HFFc6 (cell line): ENCODE results near the gene PALD1. TPM values are rescaled to one million over a fixed set of nuclear protein-coding genes. Genes with fewer than 3 reads are reported as not detected.

Experiments used
- DNase-seq: peaks from one replicate; pipeline ENCODE4 v3.0.0-alpha.2; 2018
- H3K27ac Mint-ChIP-seq: 2 replicates; pipeline ENCODE4 v1.8.0; 2020; ENCODE audit warnings: mild to moderate bottlenecking, mixed read lengths
- H3K27me3 Mint-ChIP-seq: 2 replicates; pipeline ENCODE4 v1.8.0; 2021; ENCODE audit warnings: mild to moderate bottlenecking, moderate library complexity, mixed read lengths; ENCODE audit not compliant: insufficient read depth
- H3K36me3 Mint-ChIP-seq: 2 replicates; pipeline ENCODE4 v1.8.0; 2021; ENCODE audit warnings: low read depth, mixed read lengths
- H3K4me1 Mint-ChIP-seq: 2 replicates; pipeline ENCODE4 v1.8.0; 2020; ENCODE audit warnings: low read depth, mixed read lengths
- H3K4me3 Mint-ChIP-seq: 2 replicates; pipeline ENCODE4 v1.8.0; 2020; ENCODE audit warnings: mild to moderate bottlenecking, moderate library complexity, mixed read lengths
- H3K9me3 Mint-ChIP-seq: 2 replicates; pipeline ENCODE4 v1.8.0; 2020; ENCODE audit warnings: mild to moderate bottlenecking, mixed read lengths
- total RNA-seq, 6 experiments: library from RNA; stranded (reverse); fragmentation: NEBNext Ultra II Directional; extraction: Animal tissue kit (Norgen Biotek cat#: 25700); gene quantifications; 2 replicates in 1 of 6; 3 replicates in 5 of 6; pipeline ENCODE4 v1.2.3, GENCODE V29; 2021
- TF ChIP-seq, protein P1 (sequence below): fragments of 200-600 bp; sonication (generic); IDR thresholded peaks from 2 replicates; pipeline ENCODE4 v1.5.0; 2021; ENCODE audit warnings: antibody characterized with exemption, mild to moderate bottlenecking

PALD1 gene
- total RNA-seq, 6 experiments from 2014 or later: not detected

DNA sequence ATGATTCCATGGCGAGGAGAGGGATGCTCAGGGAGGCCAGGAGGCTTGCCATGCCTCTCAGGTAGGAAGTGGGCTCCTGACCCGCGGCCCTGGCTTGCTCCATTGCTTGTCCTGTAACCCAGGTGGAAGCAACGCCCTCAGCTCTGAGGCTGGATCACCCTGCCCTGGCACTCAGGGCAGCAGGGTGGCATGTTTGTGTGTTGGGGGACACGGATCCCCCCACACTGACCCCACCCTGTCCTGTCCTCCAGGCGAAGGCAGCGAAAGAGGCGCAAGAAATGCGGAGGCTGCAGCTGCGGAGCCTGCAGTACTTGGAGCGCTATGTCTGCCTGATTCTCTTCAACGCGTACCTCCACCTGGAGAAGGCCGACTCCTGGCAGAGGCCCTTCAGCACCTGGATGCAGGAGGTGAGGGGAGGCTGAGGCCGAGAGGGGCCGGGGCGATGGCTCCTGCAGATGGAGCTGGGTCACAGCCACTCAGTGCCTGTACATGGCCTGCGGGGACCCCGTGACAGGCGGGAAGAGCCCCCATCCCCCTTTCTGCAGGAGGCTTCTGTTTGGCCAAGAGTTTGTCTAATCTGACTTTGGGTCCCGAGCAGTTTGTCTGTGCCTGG is 85.7 kb downstream of the PALD1 start:
- H3K4me1 Mint-ChIP-seq: peaks cover 5% of the 10 kb centered on the region
- TF ChIP-seq, protein P1, sequence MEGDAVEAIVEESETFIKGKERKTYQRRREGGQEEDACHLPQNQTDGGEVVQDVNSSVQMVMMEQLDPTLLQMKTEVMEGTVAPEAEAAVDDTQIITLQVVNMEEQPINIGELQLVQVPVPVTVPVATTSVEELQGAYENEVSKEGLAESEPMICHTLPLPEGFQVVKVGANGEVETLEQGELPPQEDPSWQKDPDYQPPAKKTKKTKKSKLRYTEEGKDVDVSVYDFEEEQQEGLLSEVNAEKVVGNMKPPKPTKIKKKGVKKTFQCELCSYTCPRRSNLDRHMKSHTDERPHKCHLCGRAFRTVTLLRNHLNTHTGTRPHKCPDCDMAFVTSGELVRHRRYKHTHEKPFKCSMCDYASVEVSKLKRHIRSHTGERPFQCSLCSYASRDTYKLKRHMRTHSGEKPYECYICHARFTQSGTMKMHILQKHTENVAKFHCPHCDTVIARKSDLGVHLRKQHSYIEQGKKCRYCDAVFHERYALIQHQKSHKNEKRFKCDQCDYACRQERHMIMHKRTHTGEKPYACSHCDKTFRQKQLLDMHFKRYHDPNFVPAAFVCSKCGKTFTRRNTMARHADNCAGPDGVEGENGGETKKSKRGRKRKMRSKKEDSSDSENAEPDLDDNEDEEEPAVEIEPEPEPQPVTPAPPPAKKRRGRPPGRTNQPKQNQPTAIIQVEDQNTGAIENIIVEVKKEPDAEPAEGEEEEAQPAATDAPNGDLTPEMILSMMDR: no peak
- DNase-seq: no peak
- peaks cover 47% of the 10 kb centered on the region for H3K27me3 Mint-ChIP-seq
- H3K4me3 Mint-ChIP-seq: no peak overlapping the region
- H3K9me3 Mint-ChIP-seq: no peaks in the 10 kb centered on the region
- H3K36me3 Mint-ChIP-seq: no peaks in the 10 kb centered on the region
- no peak overlapping the region for H3K27ac Mint-ChIP-seq

DNA sequence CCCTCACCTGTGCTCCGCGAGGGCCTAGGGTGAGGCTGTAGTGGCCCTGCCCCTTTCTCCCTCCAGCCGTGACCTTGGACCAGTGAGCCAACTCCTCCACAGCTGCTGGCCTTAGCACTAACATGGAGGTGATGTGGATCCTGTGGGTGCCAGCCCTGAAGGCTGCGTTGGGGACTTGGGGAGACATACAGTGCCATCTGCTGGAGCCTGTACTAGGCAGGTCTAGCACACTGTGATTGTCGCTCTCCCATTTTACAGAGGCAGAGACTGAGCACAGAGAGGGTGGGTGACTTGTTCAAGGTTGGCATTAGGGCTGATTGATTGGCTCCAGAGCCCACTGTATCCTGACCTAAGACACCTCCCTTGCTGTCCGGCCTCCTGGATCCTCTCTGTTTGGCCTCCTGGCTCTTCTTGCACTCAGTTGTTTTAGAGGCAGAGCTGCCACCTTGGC is 86.4 kb downstream of the PALD1 start:
- DNase-seq: no peak
- Mint-ChIP-seq H3K4me3 (no peak overlapping the region), H3K9me3 (no peaks in the 10 kb centered on the region), H3K4me1 (no peaks in the 10 kb centered on the region), H3K36me3 (no peaks in the 10 kb centered on the region), H3K27me3 (peaks cover 45% of the 10 kb centered on the region), H3K27ac (no peak overlapping the region)
- TF ChIP-seq, protein P1: peak; percentile 46

DNA sequence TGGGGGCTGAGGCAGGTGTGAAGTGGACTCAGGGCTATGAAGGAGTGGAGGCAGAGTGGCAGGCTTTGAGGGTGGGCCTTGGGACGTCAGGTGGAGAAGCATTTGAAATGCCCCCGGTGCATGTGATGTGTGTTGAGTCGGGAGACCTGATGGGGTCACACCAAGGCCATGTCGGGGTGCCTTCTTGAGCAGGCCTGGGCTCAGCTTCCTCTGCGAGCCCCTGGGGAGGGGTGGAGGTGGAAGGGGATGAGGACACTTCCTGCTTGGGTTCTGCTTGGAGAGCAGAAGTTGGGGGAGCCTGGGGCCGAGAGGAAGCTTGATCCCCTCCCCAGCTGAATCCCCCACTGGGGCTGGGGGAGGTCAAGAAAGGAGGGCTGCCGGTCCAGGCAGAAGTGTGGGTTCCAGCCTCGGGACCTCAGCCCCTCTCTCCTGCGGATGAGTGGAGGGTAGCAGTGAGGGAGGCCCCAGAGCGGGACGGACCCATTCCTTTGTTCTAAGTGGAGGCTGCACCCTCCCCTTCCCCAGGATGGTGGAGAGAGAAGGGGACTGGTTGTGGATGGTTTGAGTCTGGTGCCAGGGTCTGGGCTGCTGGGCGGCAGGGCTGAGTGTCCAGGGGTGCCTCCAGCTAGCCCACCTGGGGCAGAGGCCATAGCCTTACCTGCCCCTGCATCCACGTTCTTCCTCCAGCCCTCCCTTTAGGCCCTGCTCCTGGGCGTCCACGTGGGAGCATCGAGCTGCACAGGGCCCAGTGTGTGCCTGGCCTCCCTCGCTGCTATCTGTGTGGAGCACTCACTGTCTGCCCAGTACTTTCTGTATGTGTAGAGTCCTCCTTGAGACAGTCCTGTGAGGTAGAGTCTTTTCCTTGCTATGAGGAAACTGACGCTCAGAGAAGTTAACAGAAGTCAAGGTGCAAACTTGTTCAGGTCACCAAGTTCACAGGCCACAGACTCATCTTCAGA is 87.3 kb downstream of the PALD1 start:
- peaks cover 39% of the 10 kb centered on the region for H3K27me3 Mint-ChIP-seq

DNA sequence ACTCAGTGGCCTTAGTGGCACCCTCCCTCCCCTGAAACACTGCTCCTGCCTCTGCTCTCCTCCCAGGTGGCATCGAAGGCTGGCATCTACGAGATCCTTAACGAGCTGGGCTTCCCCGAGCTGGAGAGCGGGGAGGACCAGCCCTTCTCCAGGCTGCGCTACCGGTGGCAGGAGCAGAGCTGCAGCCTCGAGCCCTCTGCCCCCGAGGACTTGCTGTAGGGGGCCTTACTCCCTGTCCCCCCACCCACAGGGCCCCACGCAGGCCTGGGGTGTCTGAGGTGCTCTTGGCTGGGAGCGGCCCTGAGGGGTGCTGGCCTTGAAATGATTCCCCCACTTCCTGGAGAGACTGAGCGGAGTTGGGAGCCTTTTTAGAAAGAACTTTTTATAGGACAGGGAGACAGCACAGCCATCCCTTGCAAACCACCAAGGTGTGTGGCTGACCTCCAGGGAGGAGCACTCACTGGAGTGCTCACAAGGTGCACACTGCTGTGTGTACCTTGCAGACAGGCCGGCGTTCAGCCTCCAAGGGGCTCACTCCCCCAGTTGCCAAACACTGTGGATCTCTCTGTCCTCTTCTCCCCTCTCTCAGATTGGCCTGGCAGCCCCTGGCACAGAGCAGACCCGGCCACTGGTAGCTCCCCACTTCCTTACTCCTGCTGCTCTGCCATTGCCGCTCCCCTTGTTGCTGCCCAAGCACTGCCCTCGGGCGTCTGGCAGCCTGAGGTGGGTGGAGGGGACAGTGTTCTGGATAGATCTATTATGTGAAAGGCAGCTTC is 88.1 kb downstream of the PALD1 start:
- no peaks in the 10 kb centered on the region for H3K4me1 Mint-ChIP-seq
- H3K27me3 Mint-ChIP-seq: peaks cover 35% of the 10 kb centered on the region
- no peaks in the 10 kb centered on the region for H3K36me3 Mint-ChIP-seq
- no peaks in the 10 kb centered on the region for H3K9me3 Mint-ChIP-seq
- TF ChIP-seq, protein P1: no peak
- DNase-seq: no peak
- H3K4me3 Mint-ChIP-seq: no peak overlapping the region
- H3K27ac Mint-ChIP-seq: no peak overlapping the region

More for the DNA sequence above, 87.3 kb downstream of the PALD1 start:
- no peak for DNase-seq
- Mint-ChIP-seq H3K27ac (no peak overlapping the region), H3K36me3 (no peaks in the 10 kb centered on the region), H3K4me3 (no peak overlapping the region), H3K9me3 (no peaks in the 10 kb centered on the region), H3K4me1 (no peaks in the 10 kb centered on the region)
- TF ChIP-seq, protein P1: no peak

DNA sequence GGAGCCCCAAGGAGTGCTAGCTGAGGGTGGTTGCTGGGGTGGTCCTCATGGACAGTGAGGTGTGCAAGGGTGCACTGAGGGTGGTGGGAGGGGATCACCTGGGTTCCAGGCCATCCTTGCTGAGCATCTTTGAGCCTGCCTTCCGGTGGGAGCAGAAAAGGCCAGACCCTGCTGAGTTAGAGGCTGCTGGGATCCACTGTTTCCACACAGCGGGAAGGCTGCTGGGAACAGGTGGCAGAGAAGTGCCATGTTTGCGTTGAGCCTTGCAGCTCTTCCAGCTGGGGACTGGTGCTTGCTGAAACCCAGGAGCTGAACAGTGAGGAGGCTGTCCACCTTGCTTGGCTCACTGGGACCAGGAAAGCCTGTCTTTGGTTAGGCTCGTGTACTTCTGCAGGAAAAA is 89.0 kb downstream of the PALD1 start:
- H3K27me3 Mint-ChIP-seq: peaks cover 34% of the 10 kb centered on the region
- H3K4me3 Mint-ChIP-seq: no peak overlapping the region
- no peak overlapping the region for H3K27ac Mint-ChIP-seq
- no peaks in the 10 kb centered on the region for H3K9me3 Mint-ChIP-seq
- no peaks in the 10 kb centered on the region for H3K4me1 Mint-ChIP-seq
- DNase-seq: no peak
- TF ChIP-seq, protein P1: no peak
- H3K36me3 Mint-ChIP-seq: no peaks in the 10 kb centered on the region
